GM19193 (cell line): ENCODE data around the gene TCF12.

ENCODE experiments used
- POLR2A ChIP-seq: IDR thresholded peaks from 4 replicates; pipeline ENCODE4 v1.6.1; 2011; ENCODE audit not compliant: insufficient read depth, insufficient read length; ENCODE audit errors: extremely low read depth

Gene TCF12

DNA sequence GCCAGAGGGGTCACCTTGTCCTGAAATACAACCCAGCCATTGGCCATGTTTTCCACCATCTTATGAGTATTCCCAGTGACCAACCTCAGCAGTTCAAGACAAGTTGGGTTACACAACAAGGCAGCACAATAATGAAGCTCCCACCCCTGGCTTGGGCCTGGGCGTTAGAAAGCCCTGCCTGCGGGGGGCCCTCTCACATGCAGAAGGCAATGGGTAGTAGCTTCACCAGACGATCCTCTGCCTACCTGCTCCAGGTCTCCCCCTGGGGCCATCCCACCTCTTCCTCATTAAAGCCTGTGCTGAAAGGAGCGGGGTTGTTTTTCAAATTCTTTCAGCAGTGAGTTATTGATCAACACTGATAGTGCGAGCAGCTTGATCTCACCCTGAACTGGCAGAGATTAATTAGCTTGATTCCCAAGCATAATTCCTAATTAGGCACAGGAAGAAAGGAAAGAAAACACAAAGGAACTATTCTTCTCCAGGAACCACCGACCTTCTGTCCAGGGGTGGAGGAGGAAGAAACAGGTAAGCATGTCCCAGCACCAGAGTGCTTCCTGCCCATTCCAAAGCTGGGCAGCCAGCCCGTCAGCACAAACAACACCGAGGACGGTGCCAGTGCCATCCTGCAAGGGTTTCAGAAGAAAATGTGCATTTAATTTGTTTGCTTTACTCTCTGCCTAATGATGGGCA lies 378.2 kb downstream of the TCF12 start:
- no peak for TF ChIP-seq POLR2A

DNA sequence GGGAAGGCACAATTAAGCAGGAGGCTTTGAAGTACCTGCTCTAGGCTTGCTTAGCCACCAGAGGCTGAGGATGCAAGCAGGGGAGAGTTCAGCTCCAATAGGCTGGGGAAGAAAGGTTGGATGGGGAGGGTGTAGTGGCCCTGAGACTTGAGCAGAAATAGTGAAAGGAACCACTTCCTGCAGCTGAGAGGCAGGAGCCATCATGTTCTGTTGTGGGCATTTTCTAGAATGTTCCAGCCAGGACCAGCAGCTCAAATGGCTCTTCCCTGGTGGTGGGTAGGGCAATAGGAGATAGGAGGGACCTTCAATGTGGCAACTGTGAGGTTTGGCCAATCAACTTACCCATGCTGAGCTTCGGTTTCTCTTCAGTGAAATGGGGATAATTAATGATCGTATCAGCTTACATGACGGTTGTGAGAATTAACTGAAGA lies 378.7 kb downstream of the TCF12 start:
- no peak for TF ChIP-seq POLR2A

DNA sequence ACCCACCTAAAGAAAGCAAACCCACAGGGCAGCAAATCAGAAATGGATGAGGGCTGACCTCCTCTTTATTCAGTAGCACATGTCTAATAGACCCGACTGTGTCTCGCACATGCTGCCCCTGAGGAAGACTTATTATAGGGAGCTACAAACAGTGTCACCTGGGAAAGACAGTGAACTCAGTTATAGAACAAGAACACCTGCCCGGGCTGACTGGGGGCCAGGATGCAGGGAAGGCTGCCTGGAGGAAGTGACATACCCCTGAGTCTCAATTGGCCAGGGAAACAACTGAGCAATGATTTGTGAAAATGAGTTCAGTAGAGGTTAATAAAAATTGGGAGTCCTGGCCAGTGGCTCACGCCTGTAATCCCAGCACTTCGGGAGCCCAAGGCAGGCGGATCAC lies 379.2 kb downstream of the TCF12 start:
- no peak for TF ChIP-seq POLR2A

DNA sequence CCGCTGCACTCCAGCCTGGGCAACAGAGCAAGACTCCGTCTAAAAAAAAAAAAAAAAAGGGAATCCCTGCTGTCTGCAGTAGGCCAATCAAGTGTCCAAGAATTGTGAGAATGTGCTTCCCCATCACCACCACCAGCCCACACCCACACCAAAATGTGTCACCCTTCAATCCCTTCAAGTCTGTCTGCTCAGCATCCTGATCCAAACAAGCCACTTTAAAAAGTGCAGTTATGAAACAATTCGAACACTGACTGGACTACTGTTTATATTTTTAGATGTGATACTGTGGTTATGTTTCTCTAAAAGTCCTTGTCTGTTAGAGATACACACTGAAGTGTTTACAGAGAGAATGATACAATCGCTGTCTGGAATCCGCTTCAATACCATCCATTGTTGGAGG lies 379.8 kb downstream of the TCF12 start:
- no peak for TF ChIP-seq POLR2A

DNA sequence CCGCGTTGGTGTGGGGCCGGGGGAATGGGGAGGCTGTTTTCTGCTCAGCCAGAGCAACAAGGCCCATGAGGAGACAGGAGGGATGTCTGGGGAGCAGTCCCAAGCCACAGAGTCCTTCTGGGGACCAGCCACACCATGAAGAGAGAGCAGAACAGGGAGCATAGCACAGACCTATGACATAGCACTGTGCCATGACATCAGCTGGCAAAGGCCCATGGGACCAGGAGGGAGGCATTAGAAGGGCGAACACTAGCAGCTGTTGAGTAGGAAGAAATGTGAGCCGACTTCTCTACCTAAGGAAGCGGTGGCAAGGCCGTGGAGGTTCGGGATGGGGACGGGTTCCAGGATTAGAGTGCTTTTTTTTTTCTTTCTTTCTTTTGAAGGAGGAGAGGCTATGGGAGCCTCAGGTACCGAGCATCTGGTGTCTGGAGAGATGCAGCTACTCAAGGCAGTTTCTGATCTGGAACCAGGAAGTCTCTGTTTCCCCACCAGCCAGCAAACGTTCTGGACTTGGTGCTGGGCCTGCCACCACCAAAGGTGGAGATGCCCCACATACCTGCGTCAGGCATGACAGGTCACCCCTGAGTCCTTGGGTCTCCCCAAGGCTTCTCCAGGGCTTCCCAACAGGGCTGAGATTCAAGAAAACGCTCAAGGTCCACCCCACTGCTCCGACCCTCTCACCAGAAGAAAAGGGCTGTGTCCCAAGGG lies 380.6 kb downstream of the TCF12 start:
- TF ChIP-seq POLR2A = no peak

DNA sequence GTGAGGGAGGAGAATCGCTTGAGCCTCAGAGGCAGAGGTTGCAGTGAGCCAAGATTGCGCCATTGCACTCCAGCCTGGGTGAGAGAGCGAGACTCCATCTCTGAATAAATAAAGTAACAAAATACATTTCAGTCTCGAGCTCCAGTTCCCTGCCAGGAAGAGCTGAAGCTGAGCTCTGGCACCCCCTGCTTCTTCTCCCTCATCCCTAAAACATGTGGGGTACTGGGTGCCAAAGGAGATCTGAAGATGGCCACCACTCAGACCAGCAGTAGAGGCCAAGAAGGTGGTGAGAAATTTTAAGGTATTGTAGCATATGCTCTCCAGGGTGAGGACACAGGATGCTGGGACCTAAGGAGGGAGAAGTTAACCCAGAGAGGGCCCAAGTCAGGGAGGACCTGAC lies 382.9 kb downstream of the TCF12 start:
- no peak for TF ChIP-seq POLR2A

DNA sequence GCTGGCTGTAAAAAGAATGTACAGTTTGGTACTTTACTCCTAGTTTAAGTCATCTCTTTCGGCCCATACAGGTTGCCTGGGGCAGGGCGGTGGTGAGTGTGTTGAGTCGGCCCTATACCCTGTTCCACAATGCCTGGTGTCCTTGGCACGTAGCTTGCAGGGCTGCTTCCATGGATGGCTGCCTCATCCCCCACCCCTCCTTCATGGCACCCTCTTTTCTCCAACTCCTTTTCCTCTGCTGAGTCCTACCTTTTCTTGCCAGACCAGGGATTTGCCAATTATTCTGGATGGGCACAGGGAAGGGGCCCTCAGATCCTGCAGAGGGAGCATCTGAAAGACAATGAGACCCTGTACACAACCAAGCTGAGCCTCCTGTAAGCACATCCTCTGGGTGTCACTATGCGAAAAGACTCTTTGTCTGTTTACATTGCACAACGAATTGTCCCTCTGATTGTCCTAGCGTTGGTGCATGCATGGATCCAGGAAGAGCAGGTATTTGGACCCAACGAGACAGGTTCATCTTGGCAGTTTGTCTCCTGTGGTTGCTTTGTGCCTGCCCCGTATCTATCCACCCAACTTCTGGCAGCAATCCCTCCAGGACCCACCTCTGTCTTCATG lies 384.3 kb downstream of the TCF12 start:
- no peak for TF ChIP-seq POLR2A

DNA sequence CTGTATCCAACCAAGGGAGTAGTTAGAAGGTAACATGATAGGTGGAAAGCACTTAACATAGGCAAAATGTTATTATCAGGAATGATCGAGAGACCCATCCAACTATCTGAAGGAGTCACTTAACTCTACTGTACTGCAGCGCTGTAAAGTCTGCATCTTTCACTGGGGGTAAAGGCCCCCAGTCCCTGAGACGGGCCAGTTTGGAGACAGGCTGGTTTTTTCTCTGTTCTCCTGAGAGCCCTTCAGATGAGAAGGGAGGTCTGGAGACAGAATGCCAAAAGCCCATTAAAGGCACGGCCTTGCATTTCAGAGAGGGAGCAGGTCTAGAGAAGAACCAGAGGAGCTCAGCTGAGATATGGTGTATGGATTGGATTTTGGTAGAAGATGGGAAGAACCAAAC lies 386.6 kb downstream of the TCF12 start:
- no peak for TF ChIP-seq POLR2A

DNA sequence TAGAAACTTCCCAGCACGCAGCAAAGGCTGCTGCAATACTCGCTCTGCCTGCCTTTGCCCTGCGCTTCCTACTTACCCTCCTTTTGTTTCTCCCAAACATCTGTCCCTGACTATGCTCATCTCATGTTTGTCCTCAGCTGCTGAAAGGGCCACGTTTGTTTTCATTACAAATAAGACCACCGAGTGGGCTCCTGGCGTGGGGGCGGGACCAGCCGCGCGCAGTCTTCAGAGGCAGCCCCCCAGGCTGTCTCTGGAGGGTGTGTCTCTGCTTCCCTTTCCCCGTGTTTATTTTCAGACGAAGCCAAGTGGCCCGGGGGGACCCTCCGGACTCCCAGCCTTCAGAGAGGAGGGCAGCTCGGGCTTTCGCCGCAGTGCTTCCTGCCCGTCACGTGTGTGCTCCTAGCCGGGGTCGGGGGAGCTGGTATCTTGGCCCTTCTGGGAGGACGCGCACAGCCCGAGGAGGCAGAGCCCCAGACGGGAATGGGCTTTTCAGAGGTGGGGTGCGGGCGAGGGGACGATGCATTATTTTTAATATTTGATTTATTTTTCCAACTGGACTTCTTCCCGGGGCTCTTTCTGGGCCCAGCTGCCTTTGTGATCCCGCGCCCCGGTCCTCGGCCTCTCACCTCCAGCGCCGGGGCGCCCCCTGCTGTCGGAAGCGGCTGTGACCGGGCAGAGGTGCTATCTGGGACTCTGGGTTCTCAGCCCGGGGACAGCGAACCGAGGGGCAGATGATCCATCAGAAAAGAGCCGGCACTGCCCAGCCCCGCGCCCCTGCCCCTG lies 387.9 kb downstream of the TCF12 start:
- TF ChIP-seq POLR2A = no peak

DNA sequence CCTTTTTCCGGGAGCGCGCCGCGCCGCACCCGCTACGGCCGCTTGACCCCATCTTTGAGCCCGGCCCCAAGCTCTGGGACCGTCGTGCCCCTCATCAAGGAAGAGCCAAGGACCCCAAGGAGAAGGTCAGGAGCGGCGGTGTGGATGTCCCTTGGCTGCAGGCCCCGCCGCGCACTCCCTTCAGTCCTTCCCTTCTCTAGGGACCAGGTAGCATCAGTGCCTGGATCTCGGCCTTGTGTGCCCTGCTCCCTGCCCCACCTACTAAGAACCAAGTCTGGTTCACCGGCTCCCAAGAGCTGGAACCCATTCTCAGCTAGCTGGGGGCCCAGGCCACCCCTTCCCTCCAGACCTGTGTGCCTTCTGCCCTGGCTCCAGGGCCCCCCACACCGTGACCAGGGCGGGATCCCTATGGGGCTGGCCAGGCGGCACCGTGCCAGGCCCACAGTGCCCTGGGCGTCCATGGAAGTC lies 388.5 kb downstream of the TCF12 start:
- no peak for TF ChIP-seq POLR2A

DNA sequence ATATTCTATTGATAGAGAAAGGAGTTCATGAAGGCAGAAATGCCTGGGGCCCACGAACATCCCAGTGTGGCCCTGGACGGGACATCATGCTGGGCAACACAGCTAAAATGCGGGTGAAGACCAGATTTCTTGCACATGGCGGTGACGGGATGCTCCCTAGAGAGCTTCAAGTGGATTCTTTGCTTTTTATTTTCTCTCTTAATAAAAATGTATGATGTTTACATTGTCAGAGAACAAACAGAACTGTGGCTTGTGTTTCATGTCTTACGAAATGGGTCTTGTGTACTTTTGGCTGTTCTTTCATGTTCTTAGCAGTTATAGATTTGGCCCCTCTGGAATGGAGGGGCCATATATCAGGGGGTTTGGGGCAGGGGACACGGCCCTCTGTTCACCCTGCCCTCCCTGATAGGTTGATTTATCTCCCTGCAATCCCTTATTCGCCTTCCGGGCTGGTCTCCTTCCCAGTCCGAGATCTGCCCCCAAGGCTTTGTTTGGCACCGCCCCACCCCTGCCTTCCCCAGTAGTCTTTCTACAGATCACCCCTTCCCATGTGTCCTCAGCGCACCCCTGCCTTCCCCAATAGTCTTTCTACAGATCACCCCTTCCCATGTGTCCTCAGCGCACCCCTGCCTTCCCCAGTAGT lies 389.2 kb downstream of the TCF12 start:
- TF ChIP-seq POLR2A = no peak

DNA sequence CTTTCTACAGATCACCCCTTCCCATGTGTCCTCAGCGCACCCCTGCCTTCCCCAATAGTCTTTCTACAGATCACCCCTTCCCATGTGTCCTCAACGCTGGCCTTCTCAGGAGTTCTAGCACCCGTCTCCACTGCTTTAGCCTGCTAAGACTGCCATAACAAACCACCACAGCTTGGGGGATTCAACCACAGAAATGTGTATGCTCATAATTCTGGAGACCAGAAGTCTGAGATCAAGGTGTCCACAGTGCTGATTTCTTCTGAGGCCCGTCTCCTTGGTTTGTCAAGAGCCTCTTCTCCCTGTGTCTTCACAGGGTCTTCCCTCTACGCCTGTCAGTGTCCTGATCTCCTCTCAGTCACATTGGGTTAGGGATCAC lies 389.7 kb downstream of the TCF12 start:
- no peak for TF ChIP-seq POLR2A

DNA sequence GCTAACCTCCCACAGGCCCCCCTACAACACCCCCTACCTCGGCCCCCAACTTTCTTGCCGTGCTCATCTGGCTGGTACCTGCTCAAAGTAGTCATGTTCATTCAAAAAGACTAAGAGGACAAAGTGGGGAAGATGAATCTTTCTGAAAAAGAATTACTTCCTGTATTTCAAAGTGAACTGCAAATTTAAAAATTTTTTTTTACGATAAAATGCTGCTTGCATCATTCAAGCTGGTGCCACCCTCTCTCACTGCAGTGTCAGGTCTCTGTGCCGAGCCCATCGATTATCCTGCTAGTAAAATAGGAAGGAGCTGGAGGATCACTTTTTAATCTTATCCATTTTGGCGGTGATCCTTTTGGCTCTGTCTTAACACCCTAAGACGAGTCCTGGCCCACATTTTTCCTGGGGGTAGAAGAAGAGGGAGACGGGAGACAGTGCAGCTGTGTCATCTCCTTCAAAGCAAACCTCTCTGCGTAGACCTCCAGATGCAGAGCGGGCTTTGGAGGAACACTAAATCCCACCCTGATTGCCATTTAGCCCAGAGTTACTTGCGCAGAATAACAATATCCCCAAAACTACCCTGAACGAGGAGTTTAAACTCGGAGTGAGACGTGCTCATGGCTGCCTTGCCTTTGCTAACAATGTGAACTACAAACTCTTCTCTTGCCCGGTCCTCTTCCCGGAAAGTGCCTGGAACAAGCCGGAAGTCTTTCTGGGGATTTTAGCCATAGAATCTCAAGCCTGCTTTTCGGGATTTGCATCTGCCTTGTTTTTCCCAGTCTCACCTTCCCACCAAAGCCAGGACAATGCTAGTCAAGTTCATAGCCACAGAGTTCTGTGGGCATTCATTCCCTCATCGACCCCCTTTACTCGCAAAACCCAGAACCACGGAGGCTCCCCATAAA lies 391.7 kb downstream of the TCF12 start:
- no peak for TF ChIP-seq POLR2A

DNA sequence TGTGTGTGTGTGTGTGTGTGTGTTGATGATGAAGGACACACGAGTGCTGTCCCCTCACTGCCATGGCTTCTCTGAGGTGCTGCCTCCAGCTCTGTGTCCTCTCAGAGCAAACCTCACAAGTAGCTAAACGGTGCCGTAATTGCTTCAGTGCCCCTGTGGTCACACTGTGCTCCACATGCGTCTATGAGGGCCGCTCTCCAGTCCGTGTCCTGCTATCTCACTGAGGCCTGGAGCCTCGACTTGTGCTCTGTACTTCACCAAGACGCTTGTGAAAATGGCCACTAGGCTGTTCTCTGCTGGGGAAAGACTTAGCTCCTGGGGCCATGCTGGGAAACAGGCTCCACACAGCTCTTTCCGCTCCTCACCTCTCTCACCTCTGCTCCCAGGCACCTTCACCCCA lies 392.4 kb downstream of the TCF12 start:
- no peak for TF ChIP-seq POLR2A
